ENCODE measurements around the gene ERBB4.

GRCh38 chr2:211654211-211654780, 884.3 kb downstream of the ERBB4 start:
- TF ChIP-seq CTCF (IDR thresholded peaks at IDR 0.05) (no peak), POLR2A (IDR thresholded peaks at IDR 0.05) (no peak), EP300 (IDR thresholded peaks at IDR 0.05) (no peak)

All from ovary (tissue), 3 donors.